Astrocyte (in vitro differentiated cells and primary cell): ENCODE results near the gene WNT4.

ENCODE experiments used
- CTCF ChIP-seq: IDR thresholded peaks from 2 replicates; pipeline ENCODE4 v1.5.1; 2011; ENCODE audit warnings: low read depth, mild to moderate bottlenecking, inconsistent platforms, low read length, moderate library complexity; ENCODE audit not compliant: insufficient read depth
- EZH2 ChIP-seq: IDR thresholded peaks from 2 replicates; pipeline ENCODE4 v1.6.1; 2012; ENCODE audit warnings: mild to moderate bottlenecking, low read length, inconsistent platforms; ENCODE audit not compliant: insufficient read depth

- no peak for TF ChIP-seq CTCF
- TF ChIP-seq EZH2 = no peak
Observed at GRCh38 chr1:22096463-22096862, 46.4 kb downstream of the WNT4 start.
